K562 (cell line): ENCODE results near the gene BLVRA.

ENCODE experiments used
- CHD2 ChIP-seq: IDR thresholded peaks from 2 replicates; pipeline ENCODE4 v1.6.1; 2011; ENCODE audit warnings: low read depth, low read length
- EP300 ChIP-seq: IDR thresholded peaks from 2 replicates; pipeline ENCODE4 v1.6.1; 2012; ENCODE audit warnings: low read length, improper control_type of control experiment
- EZH2 ChIP-seq: IDR thresholded peaks from 2 replicates; pipeline ENCODE4 v1.6.1; 2012; ENCODE audit warnings: low read depth, mild to moderate bottlenecking, inconsistent platforms, low read length, borderline replicate concordance
- MYC ChIP-seq, 2 experiments: fragments of 250-450 bp in 1 of 2; sonication (Bioruptor Pico) in 1 of 2; IDR thresholded peaks; 2 replicates each; pipeline versions ENCODE4 v1.5.1 to v1.6.1; 2012 to 2021; ENCODE audit warnings: low read depth in 2 of 2, borderline replicate concordance in 1 of 2, improper control_type of control experiment in 1 of 2, low read length in 1 of 2, mild to moderate bottlenecking in 1 of 2, moderate library complexity in 1 of 2
- SMC3 ChIP-seq: conservative IDR thresholded peaks from 2 replicates; pipeline ENCODE4 v1.6.1; 2011; ENCODE audit warnings: low read depth, low read length, improper control_type of control experiment; ENCODE audit not compliant: insufficient read depth
- TF ChIP-seq, protein P1 (sequence below): sonication (generic); formaldehyde crosslinking; IDR thresholded peaks from 2 replicates; pipeline ENCODE4 v1.8.1; 2022; ENCODE audit warnings: missing genetic modification reagents

DNA sequence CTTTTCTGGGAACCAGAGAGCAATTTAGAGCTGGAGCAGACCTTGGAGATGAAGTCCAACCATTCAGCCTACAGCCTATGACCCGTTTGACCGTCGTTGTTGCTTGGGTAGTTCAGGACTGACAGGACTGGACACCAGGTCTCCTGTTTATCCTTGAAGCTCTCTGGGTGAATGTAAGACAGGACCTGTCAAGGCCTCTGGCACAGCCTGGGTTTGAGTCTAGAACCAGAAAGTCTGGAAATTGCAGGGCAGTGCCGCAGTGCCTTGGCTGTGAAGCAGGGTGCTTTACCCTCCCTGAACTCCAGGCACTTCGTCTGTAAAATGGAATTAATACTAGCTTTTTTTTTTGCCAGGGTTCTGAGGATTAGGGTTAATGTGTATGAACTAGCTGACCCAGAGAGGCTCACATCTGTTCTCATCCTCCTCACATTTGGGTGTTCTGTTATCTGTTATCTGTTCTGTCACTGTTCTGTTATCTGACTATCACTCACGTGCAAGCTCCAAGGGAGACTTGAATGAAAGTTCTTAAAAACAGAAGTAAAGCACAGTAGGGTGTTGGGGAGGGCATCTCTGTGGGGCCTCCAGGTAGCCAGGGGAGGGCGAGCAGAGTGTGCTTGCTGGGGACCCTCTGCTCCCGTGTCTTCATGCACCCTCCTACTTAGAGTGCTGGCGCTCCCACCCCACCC, 9.9 kb downstream of the BLVRA start:
- TF ChIP-seq SMC3 (no peak), EZH2 (no peak), EP300 (no peak), CHD2 (no peak), MYC (IDR thresholded peaks at IDR 0.05; ENCODE audit: low read depth, low read length) (no peak), MYC (CRISPR knock-in tag; IDR thresholded peaks at IDR 0.05; ENCODE audit: borderline replicate concordance, low read depth) (no peak)
- TF ChIP-seq, protein P1, sequence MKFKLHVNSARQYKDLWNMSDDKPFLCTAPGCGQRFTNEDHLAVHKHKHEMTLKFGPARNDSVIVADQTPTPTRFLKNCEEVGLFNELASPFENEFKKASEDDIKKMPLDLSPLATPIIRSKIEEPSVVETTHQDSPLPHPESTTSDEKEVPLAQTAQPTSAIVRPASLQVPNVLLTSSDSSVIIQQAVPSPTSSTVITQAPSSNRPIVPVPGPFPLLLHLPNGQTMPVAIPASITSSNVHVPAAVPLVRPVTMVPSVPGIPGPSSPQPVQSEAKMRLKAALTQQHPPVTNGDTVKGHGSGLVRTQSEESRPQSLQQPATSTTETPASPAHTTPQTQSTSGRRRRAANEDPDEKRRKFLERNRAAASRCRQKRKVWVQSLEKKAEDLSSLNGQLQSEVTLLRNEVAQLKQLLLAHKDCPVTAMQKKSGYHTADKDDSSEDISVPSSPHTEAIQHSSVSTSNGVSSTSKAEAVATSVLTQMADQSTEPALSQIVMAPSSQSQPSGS (CRISPR knock-in tag), result no peak
